ENCODE data around the gene DGKB. TPM values are rescaled to one million over a fixed set of nuclear protein-coding genes. Genes with fewer than 3 reads are reported as not detected.
"Not testable (repeated sequence)": the region's sequence is repeated elsewhere in the genome, so short reads cannot be mapped to it uniquely, and the experiment has no call there.

The DGKB gene
- total RNA-seq, 2 experiments from 2014 or later = not detected

GRCh38 chr7:14292737-14293136 is 609.8 kb downstream of the DGKB start:
- no peak overlapping the region for H3K4me3 Mint-ChIP-seq

GRCh38 chr7:14289957-14290356 is 612.6 kb downstream of the DGKB start:
- no peak overlapping the region for H3K4me3 Mint-ChIP-seq
- no peaks in the 10 kb centered on the region for H3K4me1 Mint-ChIP-seq
- no peaks in the 10 kb centered on the region for H3K27me3 Mint-ChIP-seq
- DNase-seq = no peak
- H3K9me3 Mint-ChIP-seq = peaks cover 2% of the 10 kb centered on the region
- CTCF ChIA-PET = no interaction called here
- H3K36me3 Mint-ChIP-seq (ENCODE audit: low read depth) = no peaks in the 10 kb centered on the region
- POLR2A ChIA-PET = no interaction called here
- H3K27ac Mint-ChIP-seq = no peak overlapping the region

More at GRCh38 chr7:14292737-14293136, 609.8 kb downstream of the DGKB start:
- CTCF ChIA-PET = no interaction called here
- DNase-seq = no peak
- H3K27me3 Mint-ChIP-seq = no peaks in the 10 kb centered on the region
- peaks cover 5% of the 10 kb centered on the region for H3K9me3 Mint-ChIP-seq
- POLR2A ChIA-PET = no interaction called here
- H3K4me1 Mint-ChIP-seq = no peaks in the 10 kb centered on the region
- no peak overlapping the region for H3K27ac Mint-ChIP-seq
- no peaks in the 10 kb centered on the region for H3K36me3 Mint-ChIP-seq (ENCODE audit: low read depth)

- no peaks in the 10 kb centered on the region for H3K36me3 Mint-ChIP-seq (ENCODE audit: low read depth)
- no peaks in the 10 kb centered on the region for H3K4me1 Mint-ChIP-seq
- CTCF ChIA-PET = no interaction called here
- no peak for DNase-seq
- H3K27ac Mint-ChIP-seq = no peak overlapping the region
- peaks cover 2% of the 10 kb centered on the region for H3K9me3 Mint-ChIP-seq
- H3K27me3 Mint-ChIP-seq = no peaks in the 10 kb centered on the region
- POLR2A ChIA-PET = no interaction called here
- H3K4me3 Mint-ChIP-seq = no peak overlapping the region
Measured at GRCh38 chr7:14288701-14289100, 613.9 kb downstream of the DGKB start.

GRCh38 chr7:14287398-14287797 is 615.2 kb downstream of the DGKB start:
- Mint-ChIP-seq H3K9me3 (peaks cover 2% of the 10 kb centered on the region), H3K27me3 (no peaks in the 10 kb centered on the region), H3K27ac (no peak overlapping the region), H3K36me3 (ENCODE audit: low read depth) (no peaks in the 10 kb centered on the region), H3K4me1 (no peaks in the 10 kb centered on the region), H3K4me3 (no peak overlapping the region)
- no peak for DNase-seq
- CTCF ChIA-PET = no interaction called here
- POLR2A ChIA-PET = no interaction called here

- no peak overlapping the region for H3K27ac Mint-ChIP-seq
- H3K4me3 Mint-ChIP-seq = no peak overlapping the region
- H3K4me1 Mint-ChIP-seq = no peaks in the 10 kb centered on the region
- no peaks in the 10 kb centered on the region for H3K36me3 Mint-ChIP-seq (ENCODE audit: low read depth)
- POLR2A ChIA-PET = no interaction called here
- CTCF ChIA-PET = no interaction called here
- H3K27me3 Mint-ChIP-seq = no peaks in the 10 kb centered on the region
- DNase-seq = no peak
- H3K9me3 Mint-ChIP-seq = peaks cover 2% of the 10 kb centered on the region
Measured at GRCh38 chr7:14286036-14286435, 616.5 kb downstream of the DGKB start.

- H3K4me3 Mint-ChIP-seq; CTCF ChIA-PET; H3K9me3 Mint-ChIP-seq; H3K36me3 Mint-ChIP-seq (ENCODE audit: low read depth); H3K4me1 Mint-ChIP-seq; DNase-seq; H3K27me3 Mint-ChIP-seq; H3K27ac Mint-ChIP-seq; POLR2A ChIA-PET: not testable (repeated sequence)
Measured at GRCh38 chr7:14279065-14279871, 623.3 kb downstream of the DGKB start.

GRCh38 chr7:14275356-14275755 is 627.2 kb downstream of the DGKB start:
- POLR2A ChIA-PET = no interaction called here

GRCh38 chr7:14271441-14271840 is 631.1 kb downstream of the DGKB start:
- H3K36me3 Mint-ChIP-seq (ENCODE audit: low read depth) = no peaks in the 10 kb centered on the region
- CTCF ChIA-PET = no interaction called here
- H3K27me3 Mint-ChIP-seq = no peaks in the 10 kb centered on the region
- no peak for DNase-seq
- POLR2A ChIA-PET = no interaction called here
- no peak overlapping the region for H3K4me3 Mint-ChIP-seq
- H3K4me1 Mint-ChIP-seq = no peaks in the 10 kb centered on the region
- H3K9me3 Mint-ChIP-seq = no peaks in the 10 kb centered on the region
- no peak overlapping the region for H3K27ac Mint-ChIP-seq

More at GRCh38 chr7:14275356-14275755, 627.2 kb downstream of the DGKB start:
- no peak for DNase-seq
- no peaks in the 10 kb centered on the region for H3K9me3 Mint-ChIP-seq
- H3K4me1 Mint-ChIP-seq = no peaks in the 10 kb centered on the region
- CTCF ChIA-PET = no interaction called here
- no peaks in the 10 kb centered on the region for H3K36me3 Mint-ChIP-seq (ENCODE audit: low read depth)
- H3K4me3 Mint-ChIP-seq = no peak overlapping the region
- no peak overlapping the region for H3K27ac Mint-ChIP-seq
- no peaks in the 10 kb centered on the region for H3K27me3 Mint-ChIP-seq

GRCh38 chr7:14270099-14270498 is 632.5 kb downstream of the DGKB start:
- Mint-ChIP-seq H3K9me3 (no peaks in the 10 kb centered on the region), H3K4me3 (no peak overlapping the region), H3K4me1 (no peaks in the 10 kb centered on the region), H3K36me3 (ENCODE audit: low read depth) (no peaks in the 10 kb centered on the region), H3K27me3 (no peaks in the 10 kb centered on the region), H3K27ac (no peak overlapping the region)
- DNase-seq = no peak
- POLR2A ChIA-PET = no interaction called here
- CTCF ChIA-PET = no interaction called here

- no peak for DNase-seq
- ChIA-PET CTCF (no interaction called here), POLR2A (no interaction called here)
- Mint-ChIP-seq H3K4me3 (no peak overlapping the region), H3K9me3 (no peaks in the 10 kb centered on the region), H3K4me1 (no peaks in the 10 kb centered on the region), H3K27ac (no peak overlapping the region), H3K36me3 (ENCODE audit: low read depth) (no peaks in the 10 kb centered on the region), H3K27me3 (no peaks in the 10 kb centered on the region)
Measured at GRCh38 chr7:14260011-14260410, 642.5 kb downstream of the DGKB start.

GRCh38 chr7:14258861-14259260 is 643.7 kb downstream of the DGKB start:
- ChIA-PET CTCF (no interaction called here), POLR2A (no interaction called here)
- Mint-ChIP-seq H3K27ac (no peak overlapping the region), H3K4me3 (no peak overlapping the region), H3K9me3 (no peaks in the 10 kb centered on the region), H3K4me1 (no peaks in the 10 kb centered on the region), H3K27me3 (no peaks in the 10 kb centered on the region), H3K36me3 (ENCODE audit: low read depth) (no peaks in the 10 kb centered on the region)
- DNase-seq = no peak

GRCh38 chr7:14258441-14258840 is 644.1 kb downstream of the DGKB start:
- Mint-ChIP-seq H3K27me3 (no peaks in the 10 kb centered on the region), H3K9me3 (no peaks in the 10 kb centered on the region), H3K27ac (no peak overlapping the region), H3K4me3 (no peak overlapping the region), H3K36me3 (ENCODE audit: low read depth) (no peaks in the 10 kb centered on the region), H3K4me1 (no peaks in the 10 kb centered on the region)
- CTCF ChIA-PET = no interaction called here
- DNase-seq = no peak
- POLR2A ChIA-PET = no interaction called here

- ChIA-PET CTCF (no interaction called here), POLR2A (no interaction called here)
- H3K27me3 Mint-ChIP-seq = no peaks in the 10 kb centered on the region
- DNase-seq = no peak
- no peaks in the 10 kb centered on the region for H3K9me3 Mint-ChIP-seq
- H3K4me1 Mint-ChIP-seq = no peaks in the 10 kb centered on the region
- no peak overlapping the region for H3K4me3 Mint-ChIP-seq
- no peaks in the 10 kb centered on the region for H3K36me3 Mint-ChIP-seq (ENCODE audit: low read depth)
- H3K27ac Mint-ChIP-seq = no peak overlapping the region
Measured at GRCh38 chr7:14252458-14252857, 650.1 kb downstream of the DGKB start.

- Mint-ChIP-seq H3K4me1 (no peaks in the 10 kb centered on the region), H3K4me3 (no peak overlapping the region)
- POLR2A ChIA-PET = no interaction called here
Measured at GRCh38 chr7:14242175-14242574, 660.4 kb downstream of the DGKB start.

More at GRCh38 chr7:14242175-14242574, 660.4 kb downstream of the DGKB start:
- CTCF ChIA-PET = no interaction called here
- no peaks in the 10 kb centered on the region for H3K27me3 Mint-ChIP-seq
- H3K9me3 Mint-ChIP-seq = no peaks in the 10 kb centered on the region
- H3K27ac Mint-ChIP-seq = no peak overlapping the region
- DNase-seq = no peak
- H3K36me3 Mint-ChIP-seq (ENCODE audit: low read depth) = no peaks in the 10 kb centered on the region

Measured in activated CD4-positive, alpha-beta memory T cell treated with anti-CD3 and anti-CD28 coated beads, Interleukin-2, amount 10 ng/mL, durations not matched to agents 7 days and 5 days (primary cell).